IMR-90 (cell line): ENCODE data around the gene LGALS12. TPM values are rescaled to one million over a fixed set of nuclear protein-coding genes. Genes with fewer than 3 reads are reported as not detected.

Source experiments
- ATAC-seq: fragments of 200-7000 bp; cut with Tn5 transposase; 2 replicates; pipeline ENCODE4 v1.9.1; 2020; ENCODE audit warnings: low read depth, mild to moderate bottlenecking, moderate library complexity
- BruUV-seq: library from RNA; stranded (reverse); fragments of 400-500 nt; replicated peaks from 2 replicates; lab custom pipeline; 2021; lab: Mats Ljungman, UMichigan
- CTCF ChIA-PET: fragments of 300-600 bp; formaldehyde crosslinking; extraction: SDS; loops from one replicate; lab custom pipeline; 2021; ENCODE audit warnings: antibody characterized with exemption; lab: Yijun Ruan, JAX
- POLR2A ChIA-PET: fragments of 300-600 bp; sonication (Branson Sonifier 250); formaldehyde crosslinking; loops from one replicate; lab custom pipeline; 2022; ENCODE audit warnings: antibody characterized with exemption; ENCODE audit not compliant: unreplicated experiment; lab: Charles Lee
- DNase-seq: peaks from one replicate; pipeline ENCODE4 v3.0.0; 2013
- H2AFZ ChIP-seq: replicated peaks from 2 replicates; pipeline ENCODE3; 2013; ENCODE audit warnings: low read length, mild to moderate bottlenecking; ENCODE audit not compliant: poor library complexity
- H2AK5ac ChIP-seq: 2 replicates; pipeline ENCODE4 v1.6.1; 2013; ENCODE audit warnings: low read depth, low read length, inconsistent platforms
- H2AK9ac ChIP-seq: replicated peaks from 2 replicates; pipeline ENCODE3; 2013; ENCODE audit warnings: mild to moderate bottlenecking, low read depth, low read length, moderate library complexity; ENCODE audit not compliant: poor library complexity
- H2BK120ac ChIP-seq: 2 replicates; pipeline ENCODE4 v1.6.1; 2013; ENCODE audit warnings: low read depth, low read length, inconsistent platforms
- H2BK15ac ChIP-seq: 3 replicates; pipeline ENCODE4 v1.6.1; 2013; ENCODE audit warnings: low read depth, low read length, inconsistent platforms
- H2BK20ac ChIP-seq: 2 replicates; pipeline ENCODE4 v1.6.1; 2013; ENCODE audit warnings: low read depth, mild to moderate bottlenecking, inconsistent platforms, low read length, moderate library complexity
- H2BK5ac ChIP-seq: 2 replicates; pipeline ENCODE4 v1.6.1; 2013; ENCODE audit warnings: mild to moderate bottlenecking, low read depth, low read length, inconsistent platforms; ENCODE audit not compliant: poor library complexity, severe bottlenecking
- H3K14ac ChIP-seq: replicated peaks from 2 replicates; pipeline ENCODE4 v1.6.1; 2013; ENCODE audit warnings: low read depth, low read length, inconsistent platforms
- H3K18ac ChIP-seq: 2 replicates; pipeline ENCODE4 v1.6.1; 2013; ENCODE audit warnings: low read depth, low read length, control low read depth
- H3K23ac ChIP-seq: 2 replicates; pipeline ENCODE4 v1.6.1; 2013; ENCODE audit warnings: low read depth, low read length, inconsistent platforms
- H3K27ac ChIP-seq: 2 replicates; pipeline ENCODE4 v1.5.1; 2013; ENCODE audit warnings: mild to moderate bottlenecking, control low read depth, low read length; ENCODE audit not compliant: insufficient read depth
- H3K27me3 ChIP-seq: 2 replicates; pipeline ENCODE4 v1.6.1; 2013; ENCODE audit warnings: low read length; ENCODE audit not compliant: control insufficient read depth, insufficient read depth
- H3K36me3 ChIP-seq: 2 replicates; pipeline ENCODE4 v1.6.1; 2013; ENCODE audit warnings: low read length, mixed read lengths; ENCODE audit not compliant: control insufficient read depth, insufficient read depth
- H3K4ac ChIP-seq: 2 replicates; pipeline ENCODE4 v1.6.1; 2013; ENCODE audit warnings: low read depth, low read length, inconsistent platforms
- H3K4me1 ChIP-seq: 2 replicates; pipeline ENCODE4 v1.6.1; 2013; ENCODE audit warnings: low read length, mixed read lengths; ENCODE audit not compliant: control insufficient read depth, insufficient read depth
- H3K4me2 ChIP-seq: 2 replicates; pipeline ENCODE4 v1.6.1; 2013; ENCODE audit warnings: low read depth, mild to moderate bottlenecking, control low read depth, low read length, moderate library complexity
- H3K4me3 ChIP-seq: 2 replicates; pipeline ENCODE4 v1.5.1; 2013; ENCODE audit warnings: low read depth, mild to moderate bottlenecking, control low read depth, low read length, moderate library complexity; ENCODE audit not compliant: insufficient read depth
- H3K56ac ChIP-seq: 2 replicates; pipeline ENCODE4 v1.6.1; 2013; ENCODE audit warnings: low read length, inconsistent platforms; ENCODE audit not compliant: insufficient read depth; ENCODE audit errors: extremely low read depth
- H3K79me1 ChIP-seq, 2 experiments: 2 replicates each; pipeline ENCODE4 v1.6.1; 2013; ENCODE audit warnings: low read length in 2 of 2, inconsistent platforms in 1 of 2, low read depth in 1 of 2
- H3K9ac ChIP-seq: 2 replicates; pipeline ENCODE4 v1.6.1; 2013; ENCODE audit warnings: low read depth, low read length, control low read depth
- H3K9me1 ChIP-seq: 2 replicates; pipeline ENCODE4 v1.6.1; 2013; ENCODE audit warnings: low read length, inconsistent platforms; ENCODE audit not compliant: insufficient read depth
- H3K9me3 ChIP-seq: 2 replicates; pipeline ENCODE4 v1.6.1; 2013; ENCODE audit warnings: low read length; ENCODE audit not compliant: control insufficient read depth, insufficient read depth
- H4K20me1 ChIP-seq: 2 replicates; pipeline ENCODE4 v1.6.1; 2013; ENCODE audit warnings: low read length, inconsistent platforms; ENCODE audit not compliant: insufficient read depth
- H4K5ac ChIP-seq: 2 replicates; pipeline ENCODE4 v1.6.1; 2013; ENCODE audit warnings: mild to moderate bottlenecking, low read depth, low read length, control low read depth
- H4K8ac ChIP-seq, 2 experiments: 2 replicates each; pipeline ENCODE4 v1.6.1; 2013; ENCODE audit warnings: low read depth in 2 of 2, low read length in 2 of 2, control low read depth in 1 of 2, inconsistent platforms in 1 of 2
- H4K91ac ChIP-seq: 2 replicates; pipeline ENCODE4 v1.6.1; 2013; ENCODE audit warnings: low read depth, low read length, inconsistent platforms; ENCODE audit not compliant: insufficient read depth
- CEBPB ChIP-seq: IDR thresholded peaks from 2 replicates; pipeline ENCODE4 v1.6.1; 2012; ENCODE audit warnings: low read depth, low read length, improper control_type of control experiment
- ELK1 ChIP-seq: fragments of 150-350 bp; IDR thresholded peaks from 2 replicates; pipeline ENCODE4 v1.6.1; 2016; ENCODE audit warnings: low read depth, mild to moderate bottlenecking, low read length, moderate library complexity, borderline replicate concordance
- MAZ ChIP-seq: IDR thresholded peaks from 2 replicates; pipeline ENCODE4 v1.6.1; 2012; ENCODE audit warnings: low read depth, mild to moderate bottlenecking, low read length, improper control_type of control experiment, moderate library complexity, borderline replicate concordance
- NFE2L2 ChIP-seq: fragments of 150-350 bp; IDR thresholded peaks from 2 replicates; pipeline ENCODE4 v1.6.1; 2016; ENCODE audit warnings: low read depth, mild to moderate bottlenecking, low read length
- RAD21 ChIP-seq: IDR thresholded peaks from 2 replicates; pipeline ENCODE4 v1.6.1; 2012; ENCODE audit warnings: low read length, improper control_type of control experiment
- WGBS, 2 experiments: methylation state at CpG; one replicate each; pipeline versions ENCODE4 v1.1.5 to v1.1.7; 2013; ENCODE audit warnings: missing lambda C conversion rate in 2 of 2; ENCODE audit not compliant: insufficient read length in 1 of 2; ENCODE audit errors: extremely low coverage in 2 of 2; 5-methylcytosine and 5-hydroxymethylcytosine counted together
- dilution Hi-C: fragments of 300-500 bp; cut with HindIII; formaldehyde crosslinking; loops from one replicate; pipeline ENCODE4 v1.14.3; 2018; ENCODE audit warnings: low sequenced_read_pairs; ENCODE audit not compliant: unreplicated experiment
- in situ Hi-C: fragments of 300-500 bp; cut with MboI; formaldehyde crosslinking; loops from 3 replicates; pipeline ENCODE4 v1.14.3; 2019; ENCODE audit warnings: low sequenced_read_pairs, inconsistent platforms, mixed read lengths
- intact Hi-C: fragments of 100-400 bp; cut with micrococcal nuclease; formaldehyde crosslinking; loops from 2 replicates; pipeline ENCODE4 v1.10.0; 2022
- polyA plus RNA-seq, 3 experiments: library from polyadenylated mRNA; depleted of rRNA; stranded (reverse); fragments of >200 nt; gene quantifications; 2 replicates each; pipeline ENCODE4 v1.2.3, GENCODE V29; 2012; ENCODE audit warnings: low replicate concordance in 1 of 3
- total RNA-seq: library from RNA; depleted of rRNA; stranded (reverse); fragments of >200 nt; gene quantifications from 2 replicates; pipeline ENCODE4 v1.2.3, GENCODE V29; 2012

The LGALS12 gene
- total and polyA plus RNA-seq, 2 of the 4 experiments (the other 2 are of a cell fraction): not detected

- TF ChIP-seq ELK1: no peak
Observed at GRCh38 chr11:63536669-63537292, 30.9 kb downstream of the LGALS12 start, which contains the start of gene PLAAT4 (continued).

GRCh38 chr11:63537293-63538101 lies 31.6 kb downstream of the LGALS12 start:
- DNase-seq: peak; percentile 4
- intact Hi-C loops: no loop called here
- no TSS peak for BruUV-seq
- Histone ChIP-seq H2BK20ac (no peak overlapping the region), H2AK9ac (no peak overlapping the region), H2AFZ (peak overlapping the region; percentile 76), H3K79me1 (no peaks in the 10 kb centered on the region), H4K91ac (no peak overlapping the region), H3K4me1 (peaks cover 9% of the 10 kb centered on the region; the same call in 1 of the 2 replicates), H3K56ac (no peak overlapping the region), H2AK5ac (no peak overlapping the region), H3K4me2 (peak overlapping the region; percentile 85; the same call in 1 of the 2 replicates), H3K27me3 (peaks cover 7% of the 10 kb centered on the region), H3K14ac (no peak overlapping the region; the same call in 1 of the 2 replicates), H4K5ac (peak overlapping the region; percentile 41; the same call in 1 of the 2 replicates), H2BK5ac (no peak overlapping the region), H3K27ac (no peak overlapping the region; the same call in 1 of the 2 replicates), H4K8ac (no peak overlapping the region), H3K9me3 (no peaks in the 10 kb centered on the region), H3K18ac (no peak overlapping the region; the same call in 1 of the 2 replicates), H3K23ac (no peak overlapping the region), H3K4me3 (no peak overlapping the region), H2BK15ac (no peak overlapping the region), H2BK120ac (no peak overlapping the region), H3K9me1 (no peaks in the 10 kb centered on the region), H4K20me1 (no peaks in the 10 kb centered on the region), H3K36me3 (no peaks in the 10 kb centered on the region), H3K4ac (no peak overlapping the region; the same call in 1 of the 2 replicates), H3K9ac (peak overlapping the region; percentile 17; the same call in 1 of the 2 replicates)
- TF ChIP-seq CEBPB (no peak), NFE2L2 (no peak), MAZ (no peak), RAD21 (no peak)
- no CpG with 5 or more reads among the region's 8 CpGs for WGBS, 2 experiments
- CTCF ChIA-PET: interaction anchor here (0.9 kb wide), 2 partner anchors 18 to 67 kb away, joined by 3 read pairs; no protein-coding TSS in a partner anchor
- ATAC-seq: peak; percentile 52
- dilution Hi-C loops: no loop called here
- in situ Hi-C loops: no loop called here
- POLR2A ChIA-PET: no interaction called here
